Endodermal cell (in vitro differentiated cells): Measurements from ENCODE around the gene HAUS3. TPM values are rescaled to one million over a fixed set of nuclear protein-coding genes. Genes with fewer than 3 reads are reported as not detected.

Source experiments
- DNase-seq: peaks from one replicate; pipeline ENCODE4 v3.0.0-alpha.2; 2017
- H3K27ac ChIP-seq: 2 replicates; pipeline ENCODE4 v1.5.1; 2013; ENCODE audit warnings: mild to moderate bottlenecking, low read depth, low read length, moderate library complexity
- H3K27me3 ChIP-seq: 2 replicates; pipeline ENCODE4 v1.6.1; 2013; ENCODE audit warnings: mild to moderate bottlenecking, low read length, moderate library complexity; ENCODE audit not compliant: insufficient read depth, control insufficient read depth, poor library complexity, severe bottlenecking
- H3K36me3 ChIP-seq: 2 replicates; pipeline ENCODE4 v1.7.0; 2013; ENCODE audit warnings: mild to moderate bottlenecking, low read length, moderate library complexity; ENCODE audit not compliant: control insufficient read depth, insufficient read depth
- H3K4me1 ChIP-seq: one replicate; pipeline ENCODE4 v1.7.0; 2013; ENCODE audit warnings: low read length; ENCODE audit not compliant: control insufficient read depth, insufficient read depth
- H3K4me3 ChIP-seq: 2 replicates; pipeline ENCODE4 v1.5.1; 2013; ENCODE audit warnings: mild to moderate bottlenecking, low read length, moderate library complexity
- H3K9ac ChIP-seq: 2 replicates; pipeline ENCODE4 v1.6.1; 2013; ENCODE audit warnings: mild to moderate bottlenecking, low read length, moderate library complexity; ENCODE audit not compliant: poor library complexity, severe bottlenecking; ENCODE audit errors: extremely low read depth
- H3K9me3 ChIP-seq: 2 replicates; pipeline ENCODE4 v1.6.1; 2013; ENCODE audit warnings: mild to moderate bottlenecking, low read length, moderate library complexity; ENCODE audit not compliant: control insufficient read depth
- H3K27ac Mint-ChIP-seq: 2 replicates; pipeline ENCODE4 v1.8.0; 2020; ENCODE audit warnings: mixed read lengths
- H3K27me3 Mint-ChIP-seq: 2 replicates; pipeline ENCODE4 v1.8.0; 2021; ENCODE audit warnings: mild to moderate bottlenecking, mixed read lengths; ENCODE audit not compliant: insufficient read depth
- H3K36me3 Mint-ChIP-seq: 2 replicates; pipeline ENCODE4 v1.8.0; 2020; ENCODE audit warnings: low read depth, mixed read lengths
- H3K4me1 Mint-ChIP-seq: 2 replicates; pipeline ENCODE4 v1.8.0; 2020; ENCODE audit warnings: mixed read lengths
- H3K4me3 Mint-ChIP-seq: 2 replicates; pipeline ENCODE4 v1.8.0; 2020; ENCODE audit warnings: mild to moderate bottlenecking, moderate library complexity, mixed read lengths
- H3K9me3 Mint-ChIP-seq: 2 replicates; pipeline ENCODE4 v1.8.0; 2020; ENCODE audit warnings: mild to moderate bottlenecking, mixed read lengths
- WGBS, 2 experiments: methylation state at CpG; one replicate each; pipeline versions ENCODE4 v1.1.5 to v1.1.7; 2013; ENCODE audit warnings: missing lambda C conversion rate in 2 of 2, mixed read lengths in 1 of 2; ENCODE audit not compliant: insufficient coverage in 1 of 2, insufficient read length in 1 of 2; 5-methylcytosine and 5-hydroxymethylcytosine counted together
- total RNA-seq, 2 donors: library from RNA; stranded (reverse); fragmentation: NEBNext Ultra II Directional in 1 of 2; extraction: Animal tissue kit (Norgen Biotek cat#: 25700) in 1 of 2; gene quantifications; 2 replicates in 1 of 2; 3 replicates in 1 of 2; pipeline ENCODE4 v1.2.1, GENCODE V29; 2021
- TF ChIP-seq, protein P1 (sequence below): fragments of 200-600 bp; sonication (generic); conservative IDR thresholded peaks from 2 replicates; pipeline ENCODE4 v1.5.0; 2021; ENCODE audit warnings: antibody characterized with exemption, mild to moderate bottlenecking

Gene HAUS3
- total RNA-seq, 2 donors from 2014 or later, result 17.0 to 22.6 TPM

DNA sequence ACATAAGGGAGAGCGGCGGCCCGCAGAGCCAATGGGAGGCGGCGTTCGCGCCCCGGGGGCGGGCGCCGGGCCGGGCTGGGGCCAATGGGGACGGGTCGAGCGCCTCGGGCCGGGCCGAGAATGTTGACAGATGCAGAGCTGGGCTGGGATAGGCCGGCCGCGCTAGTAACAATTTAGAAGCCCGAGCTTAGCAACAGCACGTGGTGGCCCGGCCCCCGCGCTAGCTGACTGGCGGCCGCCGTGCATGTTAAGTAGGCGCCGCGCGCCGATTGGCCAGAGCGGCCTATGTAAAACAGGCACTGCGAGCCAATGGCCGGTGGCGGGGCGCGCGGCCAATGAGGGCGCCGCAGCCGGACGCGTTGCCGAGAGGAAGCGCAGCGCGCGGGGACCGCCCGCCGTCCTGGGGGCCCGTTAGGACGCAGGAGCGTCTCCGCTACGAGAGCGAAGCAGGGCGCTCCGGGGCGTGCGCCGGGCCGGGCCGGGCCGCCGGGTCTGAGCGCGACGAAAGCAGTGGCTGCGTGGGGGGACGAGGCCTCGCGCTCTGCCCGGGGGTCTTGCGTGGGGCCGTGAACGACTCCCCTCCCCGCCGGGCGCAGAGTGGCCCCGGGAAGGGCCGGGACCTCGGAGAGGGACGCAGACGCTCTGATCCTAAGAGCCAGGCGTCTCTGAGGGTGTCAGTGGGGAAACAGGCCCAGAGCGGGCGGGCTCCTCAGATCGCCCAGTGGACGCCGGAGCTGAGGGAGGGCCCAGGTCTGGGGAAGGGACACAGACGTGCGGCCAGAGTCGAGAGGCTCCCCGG, 20.4 kb upstream of the HAUS3 start:
- Mint-ChIP-seq H3K36me3 (no peaks in the 10 kb centered on the region), H3K4me3 (peak overlapping the region; percentile 63)

DNA sequence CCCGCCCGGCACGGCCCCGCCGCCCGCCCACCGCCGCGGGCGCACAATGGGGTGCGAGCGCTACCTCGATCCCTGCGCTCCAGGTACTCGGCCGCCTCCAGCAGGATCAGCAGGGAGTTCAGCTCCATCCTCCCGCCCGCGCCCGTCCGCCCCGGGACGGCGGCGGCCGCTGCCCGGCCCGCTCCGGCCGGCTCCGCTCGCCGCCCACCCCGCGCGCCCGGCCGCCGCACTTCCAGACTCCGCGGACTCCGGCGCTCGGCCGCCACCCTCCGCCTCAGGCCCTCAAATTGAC, 19.9 kb upstream of the HAUS3 start, which contains the start of gene MXD4:
MXD4 (minus strand) TSS at position 257 of the 292 bp plus-strand sequence; CDS start at position 128, 129 bp downstream.
- peaks cover 14% of the 10 kb centered on the region for H3K4me1 ChIP-seq
- Mint-ChIP-seq H3K4me3 (peak within 1 kb of the TSS; percentile 63), H3K36me3 (peaks cover 3% of the 10 kb centered on the region), H3K9me3 (no peaks in the 10 kb centered on the region), H3K27me3 (no peaks in the 10 kb centered on the region), H3K27ac (peak within 1 kb of the TSS; percentile 64), H3K4me1 (peaks cover 6% of the 10 kb centered on the region)
- DNase-seq, result no peak
- peaks cover 9% of the 10 kb centered on the region for H3K36me3 ChIP-seq
- no peaks in the 10 kb centered on the region for H3K27me3 ChIP-seq
- H3K4me3 ChIP-seq, result peak within 1 kb of the TSS; percentile 82
- TF ChIP-seq, protein P1, sequence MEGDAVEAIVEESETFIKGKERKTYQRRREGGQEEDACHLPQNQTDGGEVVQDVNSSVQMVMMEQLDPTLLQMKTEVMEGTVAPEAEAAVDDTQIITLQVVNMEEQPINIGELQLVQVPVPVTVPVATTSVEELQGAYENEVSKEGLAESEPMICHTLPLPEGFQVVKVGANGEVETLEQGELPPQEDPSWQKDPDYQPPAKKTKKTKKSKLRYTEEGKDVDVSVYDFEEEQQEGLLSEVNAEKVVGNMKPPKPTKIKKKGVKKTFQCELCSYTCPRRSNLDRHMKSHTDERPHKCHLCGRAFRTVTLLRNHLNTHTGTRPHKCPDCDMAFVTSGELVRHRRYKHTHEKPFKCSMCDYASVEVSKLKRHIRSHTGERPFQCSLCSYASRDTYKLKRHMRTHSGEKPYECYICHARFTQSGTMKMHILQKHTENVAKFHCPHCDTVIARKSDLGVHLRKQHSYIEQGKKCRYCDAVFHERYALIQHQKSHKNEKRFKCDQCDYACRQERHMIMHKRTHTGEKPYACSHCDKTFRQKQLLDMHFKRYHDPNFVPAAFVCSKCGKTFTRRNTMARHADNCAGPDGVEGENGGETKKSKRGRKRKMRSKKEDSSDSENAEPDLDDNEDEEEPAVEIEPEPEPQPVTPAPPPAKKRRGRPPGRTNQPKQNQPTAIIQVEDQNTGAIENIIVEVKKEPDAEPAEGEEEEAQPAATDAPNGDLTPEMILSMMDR, result no peak
- H3K9ac ChIP-seq, result peak within 1 kb of the TSS; percentile 73
- H3K9me3 ChIP-seq, result no peaks in the 10 kb centered on the region
- 0% methylated on average over 46 of the region's 46 CpGs; no CpG with 5 or more reads in 1 of the 2 experiments for WGBS, 2 experiments
- peak within 1 kb of the TSS; percentile 80 for H3K27ac ChIP-seq

More for the DNA sequence above, 20.4 kb upstream of the HAUS3 start:
- peak; percentile 100 for DNase-seq
- H3K27ac Mint-ChIP-seq, result peak overlapping the region; percentile 64
- H3K9ac ChIP-seq, result peak overlapping the region; percentile 42
- H3K9me3 Mint-ChIP-seq, result no peaks in the 10 kb centered on the region
- no peaks in the 10 kb centered on the region for H3K9me3 ChIP-seq
- H3K4me3 ChIP-seq, result peak overlapping the region; percentile 77
- H3K4me1 ChIP-seq, result peaks cover 14% of the 10 kb centered on the region
- H3K27ac ChIP-seq, result peak overlapping the region; percentile 77
- peaks cover 6% of the 10 kb centered on the region for H3K4me1 Mint-ChIP-seq
- 1 to 2% methylated on average over 45 to 98 of the region's 98 CpGs for WGBS, 2 experiments
- no peaks in the 10 kb centered on the region for H3K27me3 ChIP-seq
- no peaks in the 10 kb centered on the region for H3K27me3 Mint-ChIP-seq
- peaks cover 8% of the 10 kb centered on the region for H3K36me3 ChIP-seq
- TF ChIP-seq, protein P1, result no peak

DNA sequence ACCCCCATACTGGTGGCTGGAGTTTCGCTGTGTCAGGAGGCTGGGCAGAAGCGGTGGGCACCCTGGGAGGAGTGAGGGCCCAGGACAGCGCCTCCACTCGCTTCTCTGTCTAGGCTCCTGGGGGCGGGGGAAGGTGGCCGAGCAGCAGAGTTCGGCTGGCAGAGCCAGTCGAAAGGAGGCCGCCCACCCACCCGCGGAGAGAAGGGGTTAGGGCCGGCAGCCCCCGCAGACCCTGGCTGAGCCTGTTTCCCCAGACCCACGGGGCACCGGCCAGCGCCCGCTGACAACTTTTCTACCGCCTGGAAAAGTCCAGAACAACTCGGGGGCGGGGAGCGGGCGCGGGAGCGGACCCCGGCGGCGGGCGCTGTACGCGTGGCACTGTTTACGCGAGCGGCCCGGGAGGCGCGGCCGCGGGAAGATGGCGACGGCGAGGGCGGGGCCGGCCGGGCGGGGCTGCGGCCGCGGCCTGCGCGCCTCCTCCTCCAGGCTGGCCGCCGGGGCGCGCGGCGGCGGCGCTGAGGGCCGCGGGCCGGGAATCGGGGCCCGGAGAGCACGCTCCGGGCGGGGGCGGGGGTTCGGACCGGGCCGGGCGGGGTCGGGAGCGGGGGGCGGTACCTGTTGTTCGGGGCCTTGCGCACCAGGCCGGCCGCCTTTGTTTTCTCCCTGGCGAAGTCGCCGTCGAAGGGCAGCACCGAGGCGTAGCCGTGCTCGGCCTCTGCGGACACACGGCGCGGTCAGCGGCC, 19.4 kb upstream of the HAUS3 start:
- Mint-ChIP-seq H3K27me3 (no peaks in the 10 kb centered on the region), H3K9me3 (no peaks in the 10 kb centered on the region), H3K27ac (no peak overlapping the region), H3K4me3 (peak overlapping the region; percentile 63), H3K4me1 (peaks cover 5% of the 10 kb centered on the region), H3K36me3 (peaks cover 4% of the 10 kb centered on the region)
- Histone ChIP-seq H3K27ac (peak overlapping the region; percentile 80), H3K4me1 (peaks cover 14% of the 10 kb centered on the region), H3K4me3 (peak overlapping the region; percentile 82), H3K27me3 (no peaks in the 10 kb centered on the region), H3K9ac (peak overlapping the region; percentile 73), H3K36me3 (peaks cover 9% of the 10 kb centered on the region), H3K9me3 (no peaks in the 10 kb centered on the region)
- 1 to 2% methylated on average over 19 to 91 of the region's 91 CpGs for WGBS, 2 experiments
- TF ChIP-seq, protein P1, result no peak
- peak; percentile 76 for DNase-seq
